HG03135 (cell line): ENCODE measurements around the gene NAA20.

Experiments used
- ATAC-seq: cut with Tn5 transposase; IDR thresholded peaks from one replicate; pipeline ENCODE4 v1.9.1; 2021; ENCODE audit warnings: mild to moderate bottlenecking, moderate library complexity; ENCODE audit not compliant: unreplicated experiment

NAA20 gene

DNA sequence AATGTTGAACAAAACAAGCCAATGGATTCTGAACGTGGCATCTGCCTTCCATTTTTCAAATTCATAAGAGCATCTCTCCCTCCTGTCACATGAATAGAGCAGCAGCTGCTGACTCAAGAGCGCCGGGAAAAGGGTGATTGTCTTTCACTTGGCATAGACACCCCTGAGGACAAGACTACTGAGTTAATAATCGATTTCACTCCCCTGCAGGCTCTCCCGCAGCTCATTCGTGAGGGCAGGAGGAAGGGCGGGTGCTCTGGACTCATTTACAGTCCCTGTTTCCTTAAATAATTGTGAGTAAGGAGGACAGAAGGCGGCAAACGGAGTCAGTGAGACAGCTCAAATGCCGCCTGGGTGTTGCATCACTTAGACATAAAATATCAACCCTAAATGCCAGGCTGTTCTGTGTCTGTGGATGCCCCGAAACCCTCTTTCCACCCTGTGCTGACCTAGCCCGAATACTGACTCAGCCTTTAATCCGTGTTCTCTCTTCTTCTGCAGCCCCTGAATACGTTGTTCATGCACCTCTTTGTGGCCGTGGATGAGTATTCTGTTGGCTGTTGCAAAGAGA, 56.7 kb downstream of the NAA20 start:
- no peak for ATAC-seq

DNA sequence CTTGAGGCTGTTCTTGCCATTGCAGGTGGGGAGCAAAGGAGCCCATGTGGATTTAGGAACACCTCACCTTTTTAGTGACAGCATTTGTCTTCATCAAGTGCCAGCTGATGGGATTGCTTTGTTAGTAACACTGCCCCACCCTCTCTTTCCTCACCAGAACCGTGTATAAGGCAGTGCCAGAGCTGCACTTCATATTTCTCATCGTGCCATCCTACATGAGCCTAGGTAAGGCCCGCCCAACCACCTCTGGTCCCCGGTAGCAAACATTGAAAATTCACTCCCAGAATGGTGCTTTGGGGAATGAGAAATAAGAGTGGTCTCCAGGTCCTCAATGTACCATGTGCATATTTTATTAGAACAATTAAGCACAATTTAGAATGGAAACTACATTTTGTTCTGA, 57.9 kb downstream of the NAA20 start:
- ATAC-seq: no peak

DNA sequence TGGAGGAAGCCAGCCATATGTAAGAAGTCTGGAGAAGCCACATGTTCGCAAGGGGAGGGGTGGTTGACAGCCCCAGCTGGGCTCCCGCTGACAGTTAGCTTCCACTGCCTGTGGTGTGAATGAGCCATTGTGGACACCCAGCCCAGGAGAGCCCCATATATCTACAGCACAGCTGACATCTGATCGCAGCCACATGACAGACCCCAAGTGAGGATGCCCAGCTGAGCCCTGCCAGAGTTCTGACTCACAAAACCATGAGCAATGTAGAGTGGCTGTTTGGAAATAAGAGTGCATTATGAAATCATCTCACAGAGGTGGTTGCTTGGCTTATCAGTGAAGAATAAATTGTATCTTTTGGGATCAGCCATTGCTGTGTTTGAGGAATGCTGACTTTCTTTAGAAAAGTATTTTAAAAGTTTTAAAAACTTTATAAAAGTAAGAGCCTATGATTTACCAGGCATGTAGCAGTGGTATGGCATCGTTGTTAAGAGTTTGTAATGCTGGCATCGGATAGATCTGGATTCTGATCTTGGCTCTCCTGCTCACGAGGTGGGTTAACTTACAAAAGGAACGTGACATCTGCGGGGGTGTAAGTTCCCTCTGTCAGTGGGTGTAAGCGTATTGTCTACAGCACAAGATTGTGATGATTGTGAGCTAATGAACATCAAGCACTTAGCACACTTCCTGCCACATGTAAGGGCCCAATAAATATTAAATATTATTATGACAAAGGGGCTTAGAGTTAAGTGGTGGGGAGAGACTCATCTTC, 59.3 kb downstream of the NAA20 start:
- ATAC-seq: no peak

DNA sequence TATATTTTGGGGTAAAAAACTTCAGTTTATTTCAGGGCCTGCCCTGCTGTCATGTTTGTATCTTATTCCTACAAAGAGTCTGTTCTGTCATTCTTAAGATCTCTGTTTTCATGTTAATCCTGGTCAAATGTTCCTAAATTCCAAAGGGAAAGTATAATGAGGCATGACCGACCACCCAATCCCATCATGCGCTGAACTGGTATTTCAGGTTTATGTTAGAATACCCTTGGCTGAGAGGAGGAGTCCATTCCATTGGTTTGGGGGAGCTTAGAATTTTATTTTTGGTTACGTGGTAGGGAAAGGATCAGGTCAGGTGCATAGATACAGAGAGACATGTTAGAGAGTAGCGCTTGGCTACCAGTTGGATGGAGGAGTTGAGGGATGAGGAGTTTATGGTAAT, 60.9 kb downstream of the NAA20 start:
- no peak for ATAC-seq

DNA sequence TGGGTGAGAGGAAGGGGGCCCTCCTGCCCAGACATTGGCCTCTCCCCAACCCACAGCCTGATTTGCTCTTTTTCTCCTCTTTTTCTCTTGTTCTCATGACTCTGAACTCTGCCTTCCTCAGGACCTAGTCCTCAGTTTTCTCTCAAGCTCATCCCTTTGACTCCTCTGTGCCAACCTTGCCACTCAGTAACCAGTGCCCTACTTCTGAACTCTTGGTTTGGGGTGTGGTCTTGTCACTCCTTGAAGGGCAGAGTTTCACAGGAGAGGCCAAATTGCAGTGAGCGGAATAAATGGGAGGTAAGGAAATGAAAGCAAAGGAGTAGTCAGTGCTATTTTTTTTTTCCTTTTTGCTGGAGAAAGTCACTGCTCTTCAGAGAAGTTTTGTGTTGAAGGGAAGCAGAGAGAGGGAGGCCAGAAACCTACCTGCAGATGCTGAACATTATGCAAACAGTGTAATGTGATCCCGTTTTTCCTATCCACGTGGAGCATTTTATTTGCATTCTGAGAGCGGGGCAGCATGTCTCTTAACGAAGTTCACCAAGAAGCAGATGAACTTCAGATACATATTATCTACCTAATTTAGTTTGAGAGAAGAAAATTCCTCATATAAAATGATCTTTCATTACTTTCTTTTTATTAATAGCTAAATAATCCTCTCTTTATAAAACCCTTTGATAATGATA, 62.1 kb downstream of the NAA20 start:
- ATAC-seq: no peak
